ENCODE measurements around the gene TLR1. TPM values are rescaled to one million over a fixed set of nuclear protein-coding genes. Genes with fewer than 3 reads are reported as not detected.
"Not testable (repeated sequence)": the region's sequence is repeated elsewhere in the genome, so short reads cannot be mapped to it uniquely, and the experiment has no call there.

Gene TLR1
- total and polyA plus RNA-seq, 5 experiments from 2014 or later, result 7.1 to 13.3 (median 7.9) TPM

DNA sequence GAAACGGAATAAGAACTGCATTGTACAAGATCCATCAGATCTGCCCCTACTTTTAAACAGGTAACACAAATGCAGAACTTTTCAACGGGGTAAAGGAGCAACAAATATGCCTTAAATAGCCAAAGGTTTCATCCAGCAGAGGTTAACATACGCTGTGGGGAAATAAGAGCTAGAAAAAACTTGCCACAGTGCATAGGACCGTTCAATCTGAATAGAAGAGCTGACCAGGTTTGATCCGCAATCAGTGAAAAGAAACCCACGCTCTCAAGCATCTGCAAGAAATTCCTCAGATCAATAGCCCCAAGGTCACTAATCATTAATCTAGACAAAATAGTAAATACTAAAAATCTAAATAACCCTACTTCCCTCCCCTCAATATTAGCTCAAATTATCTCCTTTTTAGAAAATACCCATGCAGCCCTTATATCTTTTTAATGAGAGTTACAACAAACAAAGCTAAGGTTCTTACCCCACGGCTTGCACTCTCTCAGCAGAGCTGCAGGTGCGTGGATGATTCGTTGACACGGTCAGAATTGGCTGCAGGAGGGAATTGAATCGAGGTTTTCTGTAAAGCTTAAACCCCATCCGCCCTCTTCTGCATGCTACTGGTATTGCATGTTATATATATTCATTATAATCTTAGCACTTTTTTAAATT, 22.0 kb downstream of the TLR1 start, which contains the start of gene TLR10:
TLR10 (minus strand) TSS at position 539 of the 657 bp plus-strand sequence. CDS start 7,400 bp downstream, outside the sequence.
- peak within 1 kb of the TSS in 3 of 10 donors; percentile 42 to 90 (median 62) for H3K4me3 Mint-ChIP-seq
- POLR2A ChIA-PET, result interaction anchor here (0.6 kb wide), 1 partner anchor 22 kb away, joined by 5 read pairs; no protein-coding TSS in a partner anchor

DNA sequence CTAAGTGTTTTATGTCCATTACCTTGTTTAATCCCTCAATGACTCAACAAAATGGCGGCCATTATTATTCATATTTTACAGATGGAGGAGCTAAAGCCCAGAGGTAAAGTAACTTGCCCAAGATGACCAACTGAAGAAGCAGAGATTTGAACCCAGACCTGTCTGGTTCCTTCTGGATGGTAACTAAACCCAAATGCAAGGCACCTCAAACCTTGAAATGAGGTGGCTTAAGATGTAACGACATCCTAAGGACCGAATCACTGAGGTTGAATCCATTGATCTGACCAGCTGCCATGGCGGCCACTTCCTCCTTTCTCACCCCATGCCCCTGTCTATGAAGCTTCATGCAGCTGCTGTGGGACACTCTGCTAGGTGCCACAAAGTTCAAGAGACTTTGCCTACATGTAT, 22.7 kb downstream of the TLR1 start:
- peaks cover 2 to 4% (median 2%) of the 10 kb centered on the region in 5 donors for H3K27me3 Mint-ChIP-seq
- H3K36me3 Mint-ChIP-seq, result no peaks in the 10 kb centered on the region
- H3K4me3 Mint-ChIP-seq, result peak overlapping the region in 1 of 10 donors; percentile 90
- ATAC-seq (no peak), DNase-seq (no peak)
- peak overlapping the region in 1 of 10 donors; percentile 30 for H3K27ac Mint-ChIP-seq
- H3K9me3 Mint-ChIP-seq, result peaks cover 0 to 3% (median 0%) of the 10 kb centered on the region in 9 donors
- POLR2A ChIA-PET, result no interaction called here
- peaks cover 2 to 27% (median 5%) of the 10 kb centered on the region in 4 donors for H3K4me1 Mint-ChIP-seq

More for the DNA sequence above, 22.0 kb downstream of the TLR1 start, which contains the start of gene TLR10:
- peak in 6 of 10 donors; percentile 3 to 56 (median 38) for DNase-seq
- ATAC-seq, result peak; percentile 62 to 70
- no peaks in the 10 kb centered on the region for H3K27me3 Mint-ChIP-seq
- H3K4me1 Mint-ChIP-seq, result peaks cover 2 to 22% (median 5%) of the 10 kb centered on the region in 4 donors
- H3K36me3 Mint-ChIP-seq, result no peaks in the 10 kb centered on the region
- H3K27ac Mint-ChIP-seq, result peak within 1 kb of the TSS in 2 of 10 donors; percentile 30 to 60
- H3K9me3 Mint-ChIP-seq, result no peaks in the 10 kb centered on the region

DNA sequence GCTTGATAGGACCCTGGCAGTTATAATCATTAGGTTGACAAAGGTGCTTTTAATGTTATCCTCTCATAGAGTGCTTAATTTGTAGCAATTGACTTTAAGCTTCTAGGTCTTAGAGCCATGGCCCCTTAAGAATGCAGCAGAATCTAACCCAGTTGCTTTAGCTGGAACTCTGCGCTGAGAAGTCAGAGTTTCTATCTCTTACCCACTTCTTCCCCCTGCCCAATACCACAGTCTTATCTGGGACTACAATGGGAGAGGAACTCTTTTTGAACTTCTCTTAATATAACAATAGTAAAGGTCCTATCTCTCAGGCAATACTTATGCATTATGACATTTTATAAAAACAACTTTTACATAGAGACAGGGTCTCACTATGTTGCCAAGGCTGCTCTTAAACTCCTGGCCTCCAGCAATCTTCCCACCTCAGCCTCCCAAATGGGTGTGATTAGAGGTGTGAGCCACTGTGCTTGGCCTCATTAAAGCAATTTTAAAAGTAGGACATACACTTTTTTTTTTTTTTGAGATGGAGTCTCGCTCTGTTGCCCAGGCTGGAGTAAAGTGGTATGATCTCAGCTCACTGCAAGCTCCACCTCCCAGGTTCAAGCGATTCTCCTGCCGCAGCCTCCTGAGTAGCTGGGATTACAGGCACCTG, 23.6 kb downstream of the TLR1 start:
- H3K27ac Mint-ChIP-seq, result peak overlapping the region in 1 of 10 donors; percentile 51
- ATAC-seq (no peak), DNase-seq (no peak)
- peaks cover 2 to 9% (median 4%) of the 10 kb centered on the region in 5 donors for H3K27me3 Mint-ChIP-seq
- H3K4me3 Mint-ChIP-seq, result peak overlapping the region in 1 of 10 donors; percentile 54
- POLR2A ChIA-PET, result no interaction called here
- no peaks in the 10 kb centered on the region for H3K36me3 Mint-ChIP-seq
- peaks cover 0 to 3% (median 0%) of the 10 kb centered on the region in 9 donors for H3K9me3 Mint-ChIP-seq
- H3K4me1 Mint-ChIP-seq, result peaks cover 2 to 24% (median 5%) of the 10 kb centered on the region in 4 donors

DNA sequence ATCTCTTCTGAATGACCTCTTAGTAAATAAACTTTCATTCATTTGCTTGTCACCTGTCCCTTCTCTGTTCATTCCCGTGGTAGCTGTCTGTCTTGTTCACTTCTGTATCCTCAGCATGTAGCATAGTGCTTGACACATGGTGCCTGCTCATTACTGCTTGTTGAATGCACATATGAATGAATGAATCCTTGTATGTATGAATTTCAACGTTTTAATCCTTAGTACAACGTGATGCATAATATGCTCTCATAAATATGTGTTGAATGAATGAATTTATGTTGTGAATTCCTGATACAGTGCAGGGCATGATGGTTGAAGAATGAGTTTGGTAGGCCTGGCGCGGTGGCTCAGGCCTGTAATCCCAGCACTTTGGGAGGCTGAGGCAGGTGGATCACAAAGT, 24.8 kb downstream of the TLR1 start:
- POLR2A ChIA-PET, result interaction anchor here (0.5 kb wide), 1 partner anchor 50 kb away, joined by 4 read pairs; no protein-coding TSS in a partner anchor
- Mint-ChIP-seq H3K36me3 (peaks cover 0 to 6% (median 0%) of the 10 kb centered on the region in 3 donors), H3K27me3 (peaks cover 2 to 9% (median 4%) of the 10 kb centered on the region in 5 donors), H3K9me3 (peaks cover 0 to 6% (median 2%) of the 10 kb centered on the region in 9 donors), H3K4me1 (peaks cover 2 to 27% (median 5%) of the 10 kb centered on the region in 4 donors), H3K4me3 (no peak overlapping the region), H3K27ac (peak overlapping the region in 1 of 10 donors; percentile 44)
- no peak for ATAC-seq
- no peak for DNase-seq

DNA sequence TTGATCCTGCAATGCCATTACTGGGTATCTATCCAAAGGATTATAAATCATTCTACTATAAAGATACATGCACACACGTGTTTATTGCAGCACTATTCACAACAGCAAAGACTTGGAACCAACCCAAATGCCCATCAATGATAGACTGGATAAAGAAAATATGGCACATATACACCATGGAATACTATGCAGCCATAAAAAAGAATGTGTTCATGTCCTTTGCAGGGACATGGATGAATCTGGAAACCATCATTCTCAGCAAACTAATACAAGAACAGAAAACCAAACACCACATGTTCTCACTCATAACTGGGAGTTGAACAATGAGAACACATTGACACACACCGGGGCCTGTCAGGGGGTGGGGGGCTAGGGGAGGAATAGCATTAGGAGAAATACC, 26.7 kb downstream of the TLR1 start:
- peaks cover 0 to 12% (median 6%) of the 10 kb centered on the region in 3 donors for H3K36me3 Mint-ChIP-seq
- POLR2A ChIA-PET, H3K27ac Mint-ChIP-seq, ATAC-seq, H3K27me3 Mint-ChIP-seq, H3K4me3 Mint-ChIP-seq, DNase-seq: not testable (repeated sequence)
- peaks cover 2 to 38% (median 5%) of the 10 kb centered on the region in 4 donors for H3K4me1 Mint-ChIP-seq
- H3K9me3 Mint-ChIP-seq, result peaks cover 0 to 17% (median 6%) of the 10 kb centered on the region in 9 donors

DNA sequence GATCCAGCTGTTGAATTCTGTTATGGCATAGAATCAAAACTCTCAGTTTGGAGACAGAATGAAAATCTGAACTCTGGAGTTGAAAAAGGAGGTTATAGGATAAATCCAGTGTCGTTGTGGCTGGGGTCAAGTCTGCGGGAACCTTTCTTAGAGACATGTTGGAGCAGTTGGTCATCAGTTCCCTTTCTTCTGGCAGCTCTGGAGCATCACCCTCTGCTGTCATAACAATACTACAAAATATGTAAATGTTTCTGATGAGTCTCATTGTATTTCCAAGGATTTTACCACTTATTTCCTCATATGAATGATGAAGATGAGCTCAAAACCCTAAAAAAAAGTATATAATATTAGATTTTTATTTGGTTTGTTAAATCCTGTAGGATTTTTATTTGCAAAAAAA, 29.3 kb downstream of the TLR1 start:
- DNase-seq (no peak), ATAC-seq (no peak)
- POLR2A ChIA-PET, result interaction anchor here (0.6 kb wide), 1 partner anchor 10 kb away, joined by 3 read pairs; no protein-coding TSS in a partner anchor
- Mint-ChIP-seq H3K36me3 (peaks cover 0 to 12% (median 6%) of the 10 kb centered on the region in 3 donors), H3K27ac (peak overlapping the region in 1 of 10 donors; percentile 2), H3K4me3 (no peak overlapping the region), H3K27me3 (peaks cover 4 to 9% (median 5%) of the 10 kb centered on the region in 5 donors), H3K4me1 (peaks cover 0 to 31% (median 1%) of the 10 kb centered on the region in 4 donors), H3K9me3 (peaks cover 0 to 17% (median 6%) of the 10 kb centered on the region in 9 donors)

DNA sequence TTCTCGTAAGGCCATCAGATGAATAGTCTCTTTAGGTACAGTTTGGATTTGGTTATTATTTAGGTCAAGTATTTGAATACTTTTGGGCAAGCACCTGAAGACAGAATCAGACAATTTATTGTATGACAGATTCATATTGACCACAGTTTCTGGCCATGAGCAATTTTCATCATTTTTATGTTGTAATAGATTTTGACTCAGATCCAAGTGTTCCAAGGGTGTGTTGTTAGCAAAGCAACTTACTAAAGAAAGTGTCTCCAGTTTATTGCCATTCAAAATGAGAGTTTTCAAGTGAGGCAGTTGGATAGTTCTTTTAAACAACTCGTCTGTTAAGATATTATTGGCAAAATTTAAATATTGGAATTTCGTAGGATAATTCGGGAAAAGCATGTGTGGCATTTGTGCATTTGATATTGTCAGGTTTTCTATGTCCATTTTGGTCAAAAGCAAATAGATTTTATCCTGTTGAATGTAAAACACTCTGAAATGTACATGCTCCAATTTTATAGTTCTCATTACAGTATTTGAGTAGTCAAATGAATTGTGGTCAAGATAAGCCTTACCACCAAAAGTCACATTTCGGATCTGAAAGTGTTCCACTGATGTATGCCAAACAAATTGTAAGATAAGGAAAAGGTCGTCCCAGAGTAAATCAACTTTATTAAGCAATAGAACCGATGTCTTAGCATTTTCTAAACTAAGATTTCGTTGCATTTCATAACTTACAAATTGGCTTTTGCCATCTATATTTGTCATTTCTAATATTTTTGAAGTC, 30.2 kb downstream of the TLR1 start:
- no peak overlapping the region for H3K27ac Mint-ChIP-seq
- ATAC-seq, result no peak
- peaks cover 0 to 12% (median 6%) of the 10 kb centered on the region in 3 donors for H3K36me3 Mint-ChIP-seq

DNA sequence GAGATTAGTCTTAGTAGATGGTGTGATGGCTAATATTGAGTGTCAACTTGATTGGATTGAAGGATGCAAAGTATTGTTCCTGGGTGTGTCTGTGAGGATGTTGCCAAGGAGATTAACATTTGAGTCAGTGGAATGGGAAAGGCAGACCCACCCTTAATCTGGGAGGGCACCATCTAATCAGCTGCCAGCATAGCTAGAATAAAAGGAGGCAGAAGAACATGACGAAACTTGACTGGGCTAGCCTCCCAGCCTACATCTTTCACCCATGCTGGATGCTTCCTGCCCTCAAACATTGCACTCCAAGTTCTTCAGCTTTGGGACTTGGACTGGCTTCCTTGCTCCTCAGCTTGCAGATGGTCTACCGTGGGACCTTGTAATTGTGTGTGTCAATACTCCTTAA, 34.3 kb downstream of the TLR1 start:
- peaks cover 0 to 10% (median 6%) of the 10 kb centered on the region in 3 donors for H3K36me3 Mint-ChIP-seq
- H3K9me3 Mint-ChIP-seq, result peaks cover 0 to 15% (median 9%) of the 10 kb centered on the region in 9 donors
- ATAC-seq, H3K27ac Mint-ChIP-seq, H3K27me3 Mint-ChIP-seq, H3K4me3 Mint-ChIP-seq, DNase-seq, POLR2A ChIA-PET: not testable (repeated sequence)
- peaks cover 0 to 34% (median 1%) of the 10 kb centered on the region in 4 donors for H3K4me1 Mint-ChIP-seq

More for the DNA sequence above, 30.2 kb downstream of the TLR1 start:
- DNase-seq, result no peak
- Mint-ChIP-seq H3K4me3 (no peak overlapping the region), H3K9me3 (peaks cover 0 to 17% (median 6%) of the 10 kb centered on the region in 9 donors), H3K27me3 (peaks cover 4 to 9% (median 5%) of the 10 kb centered on the region in 5 donors), H3K4me1 (peaks cover 0 to 33% (median 1%) of the 10 kb centered on the region in 4 donors)
- POLR2A ChIA-PET, result no interaction called here

DNA sequence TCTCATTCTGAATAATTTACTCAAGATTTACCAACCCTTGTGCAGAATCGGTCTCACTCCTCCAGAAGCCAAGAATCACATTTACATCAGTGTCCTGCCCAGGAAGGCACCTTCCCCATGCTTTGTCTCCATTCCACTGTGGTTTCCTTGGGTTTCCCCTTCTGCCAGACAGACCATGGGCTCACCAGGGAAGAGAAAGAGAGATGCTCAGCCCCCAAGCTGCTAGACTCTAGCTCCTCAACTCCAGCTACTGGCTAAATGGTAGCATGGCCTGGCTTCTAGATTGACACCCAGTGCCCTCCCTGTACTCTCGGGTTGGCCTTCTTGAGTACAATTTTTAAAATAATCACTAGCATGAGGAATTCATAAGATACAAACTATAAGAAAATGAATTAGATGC, 34.7 kb downstream of the TLR1 start:
- peaks cover 0 to 15% (median 8%) of the 10 kb centered on the region in 9 donors for H3K9me3 Mint-ChIP-seq
- peaks cover 0 to 6% (median 6%) of the 10 kb centered on the region in 3 donors for H3K36me3 Mint-ChIP-seq
- peaks cover 0 to 33% (median 1%) of the 10 kb centered on the region in 4 donors for H3K4me1 Mint-ChIP-seq
- no peak for ATAC-seq
- H3K4me3 Mint-ChIP-seq, result no peak overlapping the region
- no peak for DNase-seq
- H3K27me3 Mint-ChIP-seq, result peaks cover 0 to 3% (median 0%) of the 10 kb centered on the region in 5 donors
- POLR2A ChIA-PET, result no interaction called here
- H3K27ac Mint-ChIP-seq, result no peak overlapping the region

DNA sequence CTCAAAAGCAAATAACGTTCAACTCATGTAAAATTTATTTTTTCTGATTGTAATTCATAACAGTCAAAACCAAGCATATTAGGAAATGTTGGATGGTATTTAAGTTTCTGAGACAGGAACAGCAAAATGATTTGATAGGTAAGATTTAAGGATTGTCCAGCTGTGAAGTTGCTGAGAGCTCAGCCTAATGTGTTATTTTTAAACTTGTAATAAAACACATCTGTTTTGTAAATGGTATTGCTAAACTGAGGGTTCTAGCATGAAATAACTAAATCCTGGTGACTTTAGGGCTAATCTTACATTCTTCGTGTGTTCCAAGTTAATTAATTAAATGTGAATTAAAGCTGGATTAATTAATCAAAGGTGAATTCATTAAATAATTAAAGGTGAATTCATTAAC, 35.1 kb downstream of the TLR1 start:
- Mint-ChIP-seq H3K27me3 (peaks cover 0 to 3% (median 0%) of the 10 kb centered on the region in 5 donors), H3K4me1 (peaks cover 0 to 29% (median 1%) of the 10 kb centered on the region in 4 donors), H3K36me3 (peaks cover 0 to 3% (median 2%) of the 10 kb centered on the region in 3 donors), H3K4me3 (no peak overlapping the region), H3K27ac (no peak overlapping the region), H3K9me3 (peaks cover 0 to 15% (median 4%) of the 10 kb centered on the region in 9 donors)
- no peak for ATAC-seq
- no peak for DNase-seq
- POLR2A ChIA-PET, result no interaction called here

DNA sequence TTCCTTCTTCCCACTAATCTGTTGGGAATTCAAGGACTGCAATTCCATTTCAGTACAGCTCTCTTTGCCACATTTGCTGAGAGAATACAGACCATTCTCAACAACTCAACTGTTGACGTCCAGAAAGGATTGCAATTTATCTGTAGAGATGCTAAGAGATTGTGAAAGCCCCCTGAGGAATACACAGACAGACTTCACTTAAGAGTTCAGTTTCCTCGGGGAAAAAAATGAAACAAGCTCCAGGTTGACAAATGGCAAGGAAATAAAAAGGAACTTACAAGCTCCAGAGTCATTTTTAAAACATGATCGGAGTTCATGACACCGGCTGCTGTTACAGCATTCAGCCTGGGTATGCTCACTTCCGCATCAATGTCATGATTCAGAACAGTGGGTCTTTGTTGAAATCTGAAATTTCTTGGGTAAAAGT, 35.6 kb downstream of the TLR1 start:
- no peak for ATAC-seq
- H3K27ac Mint-ChIP-seq, result peak overlapping the region in 1 of 10 donors; percentile 24
- POLR2A ChIA-PET, result no interaction called here
- H3K9me3 Mint-ChIP-seq, result peaks cover 0 to 15% (median 1%) of the 10 kb centered on the region in 9 donors
- peaks cover 0 to 31% (median 1%) of the 10 kb centered on the region in 4 donors for H3K4me1 Mint-ChIP-seq
- H3K27me3 Mint-ChIP-seq, result peaks cover 0 to 3% (median 0%) of the 10 kb centered on the region in 5 donors
- H3K36me3 Mint-ChIP-seq, result no peaks in the 10 kb centered on the region
- DNase-seq, result no peak
- no peak overlapping the region for H3K4me3 Mint-ChIP-seq

DNA sequence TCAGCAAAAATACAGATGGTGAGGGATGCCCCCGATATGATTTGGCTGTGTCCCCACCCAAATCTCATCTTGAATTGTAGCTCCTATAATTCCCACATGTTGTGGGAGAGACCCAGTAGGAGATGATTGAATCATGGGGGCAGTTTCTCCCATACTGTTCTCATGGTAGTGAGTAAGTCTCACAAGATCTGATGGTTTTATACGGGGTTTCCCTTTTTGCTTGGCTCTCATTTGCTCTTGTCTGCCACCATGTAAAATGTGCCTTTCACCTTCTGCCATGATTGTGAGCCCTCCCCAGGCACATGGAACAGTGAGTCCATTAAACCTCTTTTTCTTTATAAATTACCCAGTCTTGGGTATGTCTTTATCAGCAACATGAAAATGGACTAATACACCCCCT, 37.7 kb downstream of the TLR1 start:
- H3K27ac Mint-ChIP-seq, POLR2A ChIA-PET, DNase-seq, H3K27me3 Mint-ChIP-seq, H3K4me3 Mint-ChIP-seq, H3K36me3 Mint-ChIP-seq, ATAC-seq: not testable (repeated sequence)
- Mint-ChIP-seq H3K4me1 (peaks cover 3 to 40% (median 7%) of the 10 kb centered on the region in 4 donors), H3K9me3 (peaks cover 0 to 15% (median 0%) of the 10 kb centered on the region in 9 donors)
